H9 (cell line): ENCODE results near the gene KCNIP3. TPM values are rescaled to one million over a fixed set of nuclear protein-coding genes. Genes with fewer than 3 reads are reported as not detected.
A peak's percentile ranks its signal among the peaks of the same experiment; 100 is the strongest.

Experiments
- DNase-seq: peaks from one replicate; pipeline ENCODE4 v3.0.0-alpha.2; 2017
- H2AFZ ChIP-seq: one replicate; pipeline ENCODE4 v1.6.1; 2013; ENCODE audit warnings: mild to moderate bottlenecking, low read length, control low read depth, moderate library complexity
- H2AK5ac ChIP-seq: 2 replicates; pipeline ENCODE4 v1.6.1; 2013; ENCODE audit warnings: low read length, control low read depth, mixed read lengths; ENCODE audit not compliant: insufficient read length
- H2BK120ac ChIP-seq: one replicate; pipeline ENCODE4 v1.6.1; 2013; ENCODE audit warnings: low read depth, mild to moderate bottlenecking, low read length, control low read depth, inconsistent platforms; ENCODE audit not compliant: poor library complexity, severe bottlenecking
- H2BK12ac ChIP-seq: 2 replicates; pipeline ENCODE4 v1.6.1; 2013; ENCODE audit warnings: low read length, control low read depth, mixed read lengths, low read depth; ENCODE audit not compliant: insufficient read length
- H2BK15ac ChIP-seq: 2 replicates; pipeline ENCODE4 v1.6.1; 2013; ENCODE audit warnings: low read depth, low read length, control low read depth
- H2BK20ac ChIP-seq: one replicate; pipeline ENCODE4 v1.6.1; 2013; ENCODE audit warnings: low read depth, mild to moderate bottlenecking, low read length, control low read depth, inconsistent platforms; ENCODE audit not compliant: poor library complexity, severe bottlenecking
- H2BK5ac ChIP-seq: 2 replicates; pipeline ENCODE4 v1.6.1; 2013; ENCODE audit warnings: low read length, control low read depth, mixed read lengths; ENCODE audit not compliant: insufficient read length
- H3K14ac ChIP-seq: 2 replicates; pipeline ENCODE4 v1.6.1; 2013; ENCODE audit warnings: low read length, control low read depth; ENCODE audit not compliant: insufficient read depth
- H3K18ac ChIP-seq: 2 replicates; pipeline ENCODE4 v1.6.1; 2013; ENCODE audit warnings: low read depth, mild to moderate bottlenecking, mixed read lengths, low read length, control low read depth; ENCODE audit not compliant: insufficient read length
- H3K23ac ChIP-seq: 2 replicates; pipeline ENCODE4 v1.6.1; 2013; ENCODE audit warnings: low read length, control low read depth, mixed read lengths, low read depth; ENCODE audit not compliant: insufficient read length
- H3K23me2 ChIP-seq: 2 replicates; pipeline ENCODE4 v1.6.1; 2013; ENCODE audit warnings: low read depth, mild to moderate bottlenecking, mixed read lengths, low read length, control low read depth; ENCODE audit not compliant: insufficient read length, poor library complexity, severe bottlenecking
- H3K27ac ChIP-seq: 2 replicates; pipeline ENCODE4 v1.5.1; 2013; ENCODE audit warnings: low read length, control low read depth, mixed read lengths, low read depth; ENCODE audit not compliant: insufficient read length
- H3K27me3 ChIP-seq: 2 replicates; pipeline ENCODE4 v1.6.1; 2013; ENCODE audit warnings: low read length, control low read depth, inconsistent platforms; ENCODE audit not compliant: insufficient read depth
- H3K4ac ChIP-seq: 2 replicates; pipeline ENCODE4 v1.6.1; 2013; ENCODE audit warnings: low read depth, mild to moderate bottlenecking, control low read depth, inconsistent platforms, low read length, moderate library complexity
- H3K4me1 ChIP-seq: 2 replicates; pipeline ENCODE4 v1.6.1; 2013; ENCODE audit warnings: low read length, control low read depth, inconsistent platforms; ENCODE audit not compliant: insufficient read depth
- H3K4me2 ChIP-seq: 2 replicates; pipeline ENCODE4 v1.6.1; 2013; ENCODE audit warnings: low read length, control low read depth, mixed read lengths; ENCODE audit not compliant: insufficient read length, insufficient read depth
- H3K56ac ChIP-seq: 2 replicates; pipeline ENCODE4 v1.6.1; 2013; ENCODE audit warnings: low read depth, mild to moderate bottlenecking, mixed read lengths, low read length, control low read depth; ENCODE audit not compliant: insufficient read length
- H3K79me1 ChIP-seq: 2 replicates; pipeline ENCODE4 v1.6.1; 2013; ENCODE audit warnings: low read depth, mild to moderate bottlenecking, moderate library complexity, low read length, control low read depth, inconsistent platforms; ENCODE audit not compliant: insufficient read depth, poor library complexity, severe bottlenecking
- H3K79me2 ChIP-seq: 2 replicates; pipeline ENCODE4 v1.6.1; 2013; ENCODE audit warnings: low read length, control low read depth, inconsistent platforms; ENCODE audit not compliant: insufficient read depth
- H3K9ac ChIP-seq: 2 replicates; pipeline ENCODE4 v1.6.1; 2013; ENCODE audit warnings: low read length, control low read depth, mixed read lengths; ENCODE audit not compliant: insufficient read length; ENCODE audit errors: extremely low read depth
- H3K9me3 ChIP-seq: one replicate; pipeline ENCODE4 v1.6.1; 2013; ENCODE audit warnings: low read depth, low read length, inconsistent platforms; ENCODE audit not compliant: control insufficient read depth
- H3T11ph ChIP-seq: one replicate; pipeline ENCODE4 v1.6.1; 2013; ENCODE audit warnings: mild to moderate bottlenecking, low read length, control low read depth, inconsistent platforms
- H4K20me1 ChIP-seq: one replicate; pipeline ENCODE4 v1.6.1; 2013; ENCODE audit not compliant: control insufficient read depth, insufficient read length, insufficient read depth
- H4K5ac ChIP-seq: 2 replicates; pipeline ENCODE4 v1.6.1; 2013; ENCODE audit warnings: low read depth, mild to moderate bottlenecking, mixed read lengths, low read length, control low read depth; ENCODE audit not compliant: insufficient read length
- H4K8ac ChIP-seq: replicated peaks from 2 replicates; pipeline ENCODE4 v1.6.1; 2013; ENCODE audit warnings: low read length, control low read depth, mixed read lengths, low read depth; ENCODE audit not compliant: insufficient read length
- H4K91ac ChIP-seq: 2 replicates; pipeline ENCODE4 v1.6.1; 2013; ENCODE audit warnings: low read depth, mild to moderate bottlenecking, moderate library complexity, mixed read lengths, low read length, control low read depth; ENCODE audit not compliant: insufficient read length
- H3K27ac Mint-ChIP-seq, 3 experiments: 2 replicates in 2 of 3; 3 replicates in 1 of 3; pipeline ENCODE4 v1.8.0; 2020 to 2021; ENCODE audit warnings: mixed read lengths in 3 of 3, mild to moderate bottlenecking in 1 of 3, moderate library complexity in 1 of 3
- H3K27me3 Mint-ChIP-seq: 2 replicates; pipeline ENCODE4 v1.8.0; 2021; ENCODE audit warnings: low read depth, mild to moderate bottlenecking, moderate library complexity, mixed read lengths
- H3K36me3 Mint-ChIP-seq, 3 experiments: 2 replicates in 2 of 3; 3 replicates in 1 of 3; pipeline ENCODE4 v1.8.0; 2020 to 2021; ENCODE audit warnings: low read depth in 3 of 3, mixed read lengths in 3 of 3; ENCODE audit not compliant: insufficient read depth in 1 of 3
- H3K4me1 Mint-ChIP-seq, 2 experiments: 2 replicates each; pipeline ENCODE4 v1.8.0; 2020; ENCODE audit warnings: mixed read lengths in 2 of 2
- H3K4me3 Mint-ChIP-seq, 2 experiments: 2 replicates in 1 of 2; 3 replicates in 1 of 2; pipeline ENCODE4 v1.8.0; 2020 to 2021; ENCODE audit warnings: mild to moderate bottlenecking in 2 of 2, mixed read lengths in 2 of 2, moderate library complexity in 1 of 2
- H3K9me3 Mint-ChIP-seq, 2 experiments: 2 replicates in 1 of 2; 3 replicates in 1 of 2; pipeline ENCODE4 v1.8.0; 2020; ENCODE audit warnings: mild to moderate bottlenecking in 2 of 2, mixed read lengths in 2 of 2, moderate library complexity in 1 of 2
- WGBS: extraction: QIAGEN DNeasy Blood & Tissue Kit; methylation state at CpG from one replicate; pipeline ENCODE4 v1.1.7; 2013; ENCODE audit warnings: missing lambda C conversion rate, low lambda C conversion rate, mixed read lengths; ENCODE audit not compliant: insufficient read length; ENCODE audit errors: extremely low coverage; 5-methylcytosine and 5-hydroxymethylcytosine counted together
- total RNA-seq: library from RNA; stranded (reverse); gene quantifications from 2 replicates; pipeline ENCODE4 v1.2.1, GENCODE V29; 2021
- TF ChIP-seq, protein P1 (sequence below): fragments of 200-600 bp; sonication (generic); conservative IDR thresholded peaks from 3 replicates; pipeline ENCODE4 v1.8.0; 2021; ENCODE audit warnings: antibody characterized with exemption, mild to moderate bottlenecking

The KCNIP3 gene
- total RNA-seq, 1 experiment from 2014 or later = 1.5 TPM

DNA sequence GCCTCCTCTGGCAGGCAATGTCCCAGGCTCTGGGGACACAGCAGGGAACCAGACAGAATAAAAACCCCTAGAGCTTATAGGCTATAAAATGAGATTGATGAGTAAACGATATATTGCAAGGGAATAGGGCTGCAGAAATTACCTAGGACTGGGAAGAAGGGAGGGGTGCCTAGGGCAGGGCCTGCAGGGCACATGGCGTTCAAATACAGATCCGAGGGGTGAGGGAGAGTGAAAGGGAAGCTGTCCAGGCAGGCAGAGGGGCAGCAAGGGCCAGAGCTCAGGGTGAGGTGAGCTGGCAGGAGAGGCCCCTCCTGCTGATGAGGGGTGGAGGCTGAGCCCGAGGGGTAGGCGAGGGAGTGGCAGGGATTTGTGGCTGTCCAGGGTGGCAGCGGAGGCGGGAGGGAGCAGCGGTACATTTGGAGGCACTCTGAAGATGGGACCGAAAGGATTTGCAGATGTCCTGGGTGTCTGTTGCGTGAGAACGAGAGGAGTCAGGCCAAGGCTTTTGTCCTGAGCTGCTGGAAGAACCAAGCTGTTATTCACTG is 33.7 kb downstream of the KCNIP3 start:
- no CpG with 5 or more reads among the region's 11 CpGs for WGBS
- peaks cover 8% of the 10 kb centered on the region for H3K27me3 Mint-ChIP-seq

More for the DNA sequence above, 33.7 kb downstream of the KCNIP3 start:
- Histone ChIP-seq H3T11ph (no peak overlapping the region), H2BK120ac (no peak overlapping the region), H3K14ac (0 out of 2 replicates have a peak overlapping the region, but pooled peaks have one; percentile 19), H4K91ac (no peak overlapping the region), H2AK5ac (no peak overlapping the region), H3K9me3 (no peaks in the 10 kb centered on the region), H3K79me2 (no peaks in the 10 kb centered on the region), H2BK20ac (no peak overlapping the region), H4K20me1 (no peaks in the 10 kb centered on the region), H3K27me3 (no peaks in the 10 kb centered on the region), H3K27ac (no peak overlapping the region), H3K4me2 (no peak overlapping the region), H4K8ac (no peak overlapping the region), H2BK12ac (no peak overlapping the region), H3K18ac (no peak overlapping the region), H3K4ac (no peak overlapping the region), H4K5ac (no peak overlapping the region), H2BK5ac (no peak overlapping the region), H3K56ac (no peak overlapping the region), H3K9ac (no peak overlapping the region), H3K23me2 (no peaks in the 10 kb centered on the region), H2BK15ac (no peak overlapping the region), H3K79me1 (no peaks in the 10 kb centered on the region), H3K23ac (no peak overlapping the region), H3K4me1 (no peaks in the 10 kb centered on the region), H2AFZ (no peak overlapping the region)
- H3K4me1 Mint-ChIP-seq = peaks cover 2 to 7% of the 10 kb centered on the region in 2 experiments; a peak in 3 of 4 replicates
- no peak for DNase-seq
- no peaks in the 10 kb centered on the region for H3K36me3 Mint-ChIP-seq
- H3K4me3 Mint-ChIP-seq = no peak overlapping the region
- peak overlapping the region in 1 of 3 experiments; percentile 19; a peak in 2 of 7 replicates for H3K27ac Mint-ChIP-seq
- H3K9me3 Mint-ChIP-seq = no peaks in the 10 kb centered on the region; a peak in 2 of 5 replicates
- TF ChIP-seq, protein P1, sequence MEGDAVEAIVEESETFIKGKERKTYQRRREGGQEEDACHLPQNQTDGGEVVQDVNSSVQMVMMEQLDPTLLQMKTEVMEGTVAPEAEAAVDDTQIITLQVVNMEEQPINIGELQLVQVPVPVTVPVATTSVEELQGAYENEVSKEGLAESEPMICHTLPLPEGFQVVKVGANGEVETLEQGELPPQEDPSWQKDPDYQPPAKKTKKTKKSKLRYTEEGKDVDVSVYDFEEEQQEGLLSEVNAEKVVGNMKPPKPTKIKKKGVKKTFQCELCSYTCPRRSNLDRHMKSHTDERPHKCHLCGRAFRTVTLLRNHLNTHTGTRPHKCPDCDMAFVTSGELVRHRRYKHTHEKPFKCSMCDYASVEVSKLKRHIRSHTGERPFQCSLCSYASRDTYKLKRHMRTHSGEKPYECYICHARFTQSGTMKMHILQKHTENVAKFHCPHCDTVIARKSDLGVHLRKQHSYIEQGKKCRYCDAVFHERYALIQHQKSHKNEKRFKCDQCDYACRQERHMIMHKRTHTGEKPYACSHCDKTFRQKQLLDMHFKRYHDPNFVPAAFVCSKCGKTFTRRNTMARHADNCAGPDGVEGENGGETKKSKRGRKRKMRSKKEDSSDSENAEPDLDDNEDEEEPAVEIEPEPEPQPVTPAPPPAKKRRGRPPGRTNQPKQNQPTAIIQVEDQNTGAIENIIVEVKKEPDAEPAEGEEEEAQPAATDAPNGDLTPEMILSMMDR = no peak
